Caki2 (cell line): Measurements from ENCODE around the gene FXYD2. TPM values are rescaled to one million over a fixed set of nuclear protein-coding genes. Genes with fewer than 3 reads are reported as not detected.
"Not testable (repeated sequence)": the region's sequence is repeated elsewhere in the genome, so short reads cannot be mapped to it uniquely, and the experiment has no call there.

Source experiments
- DNase-seq: peaks from one replicate; pipeline ENCODE4 v3.0.0-alpha.2; 2015; ENCODE audit warnings: low read depth
- in situ Hi-C: cut with HindIII; loops from 2 replicates; pipeline ENCODE4 v1.10.0; 2016; ENCODE audit warnings: low sequenced_read_pairs, low pct_unique_long_range_greater_than_20kb, mixed read lengths
- total RNA-seq: library from RNA; depleted of rRNA; stranded (reverse); fragments of >200 nt; shearing (Covaris generic); gene quantifications from 2 replicates; pipeline ENCODE4 v1.2.3, GENCODE V29; 2014; ENCODE audit warnings: low replicate concordance; rRNA removed

The FXYD2 gene
- 427 and 456 TPM in 2 replicates for total RNA-seq

DNA sequence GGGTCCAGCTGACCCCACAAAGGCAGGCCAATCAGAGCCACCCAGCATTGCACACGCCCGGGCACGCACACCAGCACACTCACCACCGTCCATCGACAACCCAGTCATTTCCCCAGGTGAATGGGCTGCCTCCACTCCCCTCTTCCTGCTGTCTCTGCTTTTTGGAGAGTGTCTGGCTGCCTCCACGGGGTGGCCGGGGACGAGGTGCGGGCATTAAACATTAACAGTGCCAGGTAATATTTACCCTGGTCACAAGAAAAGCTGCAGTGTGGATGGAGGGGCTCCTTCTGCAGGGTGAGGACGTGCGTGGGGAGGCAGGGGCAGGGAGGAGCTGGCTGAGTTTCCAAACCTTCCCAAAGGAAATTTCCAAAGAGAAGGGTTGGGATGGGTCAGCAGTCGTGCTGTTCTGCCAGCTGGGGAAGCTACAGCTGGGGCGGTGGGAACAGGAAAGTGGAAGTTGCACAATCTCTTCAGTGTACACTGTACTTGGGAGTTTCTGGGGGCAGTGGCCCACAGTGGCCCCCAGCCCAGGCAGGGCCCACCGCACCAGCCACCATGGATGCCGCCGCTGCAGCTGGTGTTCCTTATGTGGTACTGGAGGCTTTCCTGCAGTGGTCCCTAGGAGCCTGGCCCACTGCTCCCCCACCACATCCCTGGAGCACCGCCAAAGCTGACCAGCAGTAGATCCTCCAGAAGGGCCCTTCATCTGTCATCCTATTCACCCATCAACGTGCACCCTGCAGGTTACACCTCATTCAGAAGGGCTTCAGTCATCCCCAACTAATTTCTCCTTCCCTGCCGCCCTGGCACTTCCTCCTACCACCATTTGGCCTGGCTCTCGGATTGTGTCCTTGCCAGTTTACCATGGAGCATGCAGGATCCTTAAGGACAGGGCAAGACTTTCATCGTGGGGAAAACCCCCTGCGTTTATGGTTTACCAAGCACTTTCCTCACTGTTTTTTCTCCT, at the start of gene FXYD2:
Gene FXYD2 (minus strand): TSS at position 174 of the 967 bp plus-strand sequence. CDS start 66 bp downstream, at position 108.
- peak; percentile 74 for DNase-seq
- in situ Hi-C loops: no loop called here

DNA sequence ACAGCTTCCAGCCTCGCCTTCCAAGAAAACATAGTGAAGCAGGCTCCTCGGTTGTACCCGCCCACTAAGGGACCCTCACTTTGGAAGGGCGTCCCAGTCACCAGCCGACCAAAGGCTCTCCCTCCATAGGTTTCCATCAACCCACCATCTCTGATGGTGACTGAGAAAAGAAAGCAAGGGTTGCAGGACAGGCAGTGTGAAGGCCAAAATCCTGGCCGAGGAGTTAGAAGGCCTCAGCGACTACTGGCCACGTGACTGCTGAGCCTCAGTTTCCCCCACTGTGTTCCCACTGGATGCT, 49.2 kb upstream of the FXYD2 start:
- DNase-seq: no peak
- in situ Hi-C loops: no loop called here

DNA sequence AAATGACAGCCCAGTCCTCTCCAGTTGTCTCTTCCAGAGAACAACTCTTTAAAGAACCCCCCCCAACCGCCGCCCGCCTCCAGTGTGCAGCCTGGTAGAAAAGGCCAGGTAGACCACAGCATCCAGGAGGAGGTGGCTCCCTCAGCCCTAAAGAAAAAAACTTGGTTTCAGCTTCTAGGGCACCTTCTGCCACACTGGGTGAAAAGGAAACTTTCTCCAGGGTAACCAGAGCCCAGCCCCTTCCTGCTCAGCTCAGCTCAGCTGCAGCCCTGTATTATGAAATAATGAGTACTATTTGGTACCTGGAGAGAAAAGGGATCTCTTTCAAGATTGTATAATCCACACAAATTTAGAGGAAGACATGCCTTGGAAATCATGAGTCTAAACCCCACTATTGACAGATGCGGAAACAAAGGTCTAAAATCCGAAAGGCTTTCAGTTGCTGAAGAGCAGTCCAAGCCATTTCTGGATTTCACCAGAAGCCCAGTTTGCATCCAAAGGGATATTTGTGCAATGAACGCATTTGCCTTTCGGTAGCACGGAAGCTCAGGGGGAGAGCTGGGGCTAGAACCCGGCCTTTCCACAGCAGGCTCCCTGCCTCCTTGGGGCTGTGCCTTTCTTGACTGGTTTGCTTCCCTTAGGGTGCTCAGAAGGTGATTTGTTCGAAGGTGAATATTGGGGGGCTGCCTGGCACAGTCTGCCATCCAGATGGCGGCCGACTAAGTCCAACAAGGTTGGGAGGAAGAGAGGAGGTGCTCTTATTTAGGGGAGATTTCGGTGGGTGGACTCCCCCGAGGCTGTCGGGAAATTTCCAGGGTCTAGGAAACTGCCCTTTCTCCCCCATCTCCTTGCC, 48.7 kb upstream of the FXYD2 start:
- no peak for DNase-seq
- in situ Hi-C loops: no loop called here

DNA sequence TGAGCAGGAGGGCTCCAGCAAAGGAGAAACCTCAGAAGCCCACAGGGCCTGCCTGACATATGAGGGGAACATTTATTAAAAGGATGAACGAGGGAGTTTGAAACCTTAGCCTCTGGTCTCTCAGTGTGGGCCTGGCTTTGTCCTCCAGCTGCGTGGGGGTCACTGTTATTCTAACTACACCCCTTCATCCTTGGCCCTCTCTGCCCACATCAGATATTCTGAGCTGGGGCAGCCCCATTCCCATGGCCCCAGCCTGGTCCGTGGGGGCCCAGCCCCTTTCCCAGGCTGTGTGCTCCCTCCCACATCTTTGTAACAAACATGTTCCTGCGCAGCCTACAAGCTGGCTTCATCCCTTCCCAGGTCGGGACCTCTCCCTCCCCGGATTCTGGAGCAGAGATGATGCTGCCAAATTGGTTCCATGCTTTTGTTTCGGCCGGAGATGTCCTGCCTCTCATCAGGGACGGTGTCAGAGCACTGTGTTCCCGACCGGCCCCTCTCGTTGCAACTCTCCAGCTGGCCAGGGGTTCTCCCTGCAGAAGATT, 47.9 kb upstream of the FXYD2 start:
- no peak for DNase-seq

DNA sequence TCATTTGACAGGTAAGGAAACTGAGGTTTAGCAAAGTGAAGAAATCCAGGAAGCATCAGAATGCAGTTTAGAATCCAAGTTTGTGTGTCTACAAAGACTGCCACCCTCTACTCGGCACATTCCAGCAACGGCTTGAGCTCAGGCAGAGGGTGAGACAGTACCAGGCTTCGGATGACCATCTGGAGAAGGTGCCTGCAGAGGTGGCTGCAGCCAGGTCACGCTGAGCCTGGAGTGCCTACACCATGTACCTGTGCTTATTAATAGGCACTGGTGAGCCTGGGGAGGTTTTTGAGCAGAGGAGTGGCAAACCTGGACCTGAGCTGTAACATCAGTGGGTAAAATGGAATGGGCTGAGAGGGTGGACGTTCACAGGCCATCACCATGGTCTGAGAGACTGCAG, 47.2 kb upstream of the FXYD2 start:
- no peak for DNase-seq

More for the DNA sequence above, 47.9 kb upstream of the FXYD2 start:
- in situ Hi-C loops: no loop called here

DNA sequence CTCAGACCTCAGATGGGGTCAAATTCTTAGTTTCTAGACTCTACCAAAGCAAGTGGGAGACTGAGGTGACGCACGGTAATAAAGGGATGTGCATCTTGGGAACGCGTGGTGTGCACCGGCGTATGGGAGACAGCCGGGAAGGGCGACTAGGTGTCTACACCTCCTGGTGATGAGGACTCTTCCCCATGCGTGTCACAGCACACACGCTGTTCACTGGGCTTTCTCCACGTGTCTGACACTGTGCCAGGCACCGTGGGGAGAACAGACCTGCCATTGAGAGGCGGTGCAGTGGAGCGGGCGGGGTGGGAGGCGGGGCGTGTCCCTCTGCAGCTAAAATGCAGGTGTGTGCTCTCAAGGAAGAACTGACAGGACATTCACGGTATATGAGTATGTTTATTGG, 46.6 kb upstream of the FXYD2 start:
- DNase-seq: no peak
- in situ Hi-C loops: no loop called here

More for the DNA sequence above, 47.2 kb upstream of the FXYD2 start:
- in situ Hi-C loops: no loop called here

DNA sequence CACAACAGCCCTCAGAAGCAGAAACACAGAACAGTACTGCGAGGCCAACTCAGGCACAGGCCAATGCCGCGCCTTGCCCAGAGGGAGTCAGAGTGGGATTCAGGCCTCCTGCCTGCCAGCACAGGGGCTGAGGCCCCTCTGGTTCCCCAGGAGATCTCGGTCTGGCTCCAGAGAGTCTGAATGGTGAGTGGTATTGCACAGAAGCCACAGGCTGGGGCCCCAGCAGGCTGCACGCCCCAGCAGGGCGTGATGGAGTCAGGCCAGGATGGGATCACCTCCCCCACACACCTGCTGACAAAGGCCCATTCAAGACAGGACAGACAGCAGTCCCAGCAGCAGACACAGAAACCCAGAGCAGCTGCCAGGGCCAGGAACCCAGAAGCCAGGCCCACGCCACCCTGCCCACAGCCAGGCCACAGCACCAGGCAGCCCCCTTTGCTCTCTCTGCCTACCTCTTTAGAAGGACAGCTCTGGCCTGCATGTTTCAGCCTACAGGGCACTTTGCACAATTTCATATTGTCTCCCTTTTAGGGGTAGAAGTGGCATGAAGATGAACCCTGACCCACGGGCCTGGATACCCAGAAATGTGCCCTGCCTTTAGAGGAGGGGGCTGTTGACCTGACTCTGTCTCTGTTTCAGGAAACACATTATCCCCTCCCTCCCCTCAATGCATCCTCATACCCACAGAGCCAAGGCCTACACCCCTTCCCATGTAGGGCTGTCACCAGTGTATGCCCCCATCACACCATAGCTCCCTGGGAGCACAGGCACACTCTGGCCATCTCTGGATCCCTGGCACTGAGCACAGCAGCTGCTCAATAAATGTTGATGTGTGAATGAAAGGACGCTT, 45.8 kb upstream of the FXYD2 start:
- DNase-seq: no peak
- in situ Hi-C loops: no loop called here

DNA sequence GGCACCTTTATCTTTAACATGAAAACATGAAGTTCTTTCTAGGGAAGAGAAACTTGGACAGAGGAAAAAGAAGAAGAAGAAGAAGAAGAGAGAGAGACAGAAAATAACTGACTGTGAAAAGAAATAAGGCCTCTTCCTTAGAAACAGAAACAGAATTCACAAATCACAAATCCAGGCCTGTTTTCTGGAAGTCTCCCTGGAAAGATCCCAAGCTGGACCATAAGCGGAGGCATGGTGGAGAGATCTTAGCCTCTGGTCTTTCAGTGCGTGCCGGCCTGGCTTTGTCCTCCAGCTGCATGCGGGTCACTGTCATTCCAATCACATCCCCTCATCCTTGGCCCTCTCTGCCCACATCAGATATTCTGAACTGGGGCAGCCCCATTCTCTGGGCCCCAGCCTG, 45.1 kb upstream of the FXYD2 start:
- in situ Hi-C loops: no loop called here
- DNase-seq: no peak

DNA sequence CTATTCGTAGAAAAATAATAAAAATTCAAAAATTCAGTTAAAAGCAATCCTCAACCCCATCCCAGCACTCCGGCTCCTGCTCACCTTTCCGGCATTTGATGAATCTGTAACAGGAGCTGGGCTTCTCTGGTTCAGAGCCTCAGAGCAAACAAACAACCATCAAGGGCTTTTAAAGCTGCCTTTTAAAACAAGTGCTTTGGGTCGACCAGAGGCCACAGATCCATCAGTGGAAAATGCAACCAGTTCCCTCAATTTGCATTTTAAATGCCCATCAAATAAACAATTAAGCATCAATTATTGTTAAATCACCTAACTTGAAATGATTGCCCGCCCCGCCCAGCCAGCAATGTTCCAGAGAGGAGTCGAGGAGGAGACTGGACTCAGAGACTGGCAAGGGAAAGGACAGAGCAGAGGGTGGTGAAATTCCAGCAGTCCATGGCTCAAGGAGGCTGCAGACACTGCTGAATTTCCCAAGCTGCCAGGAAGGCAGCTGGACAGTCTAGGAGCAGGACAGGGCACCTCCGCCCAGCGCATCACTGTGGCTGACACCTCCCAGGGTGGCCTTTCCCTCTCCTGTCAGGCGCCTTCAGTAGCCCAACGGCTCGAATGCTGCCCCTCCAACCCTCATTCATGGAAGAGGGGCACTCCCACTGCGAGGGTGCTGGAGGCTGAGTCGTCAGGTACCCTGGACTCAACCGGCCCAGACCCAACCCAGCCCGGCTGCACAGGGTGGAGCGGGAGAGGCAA, 44.4 kb upstream of the FXYD2 start:
- DNase-seq: no peak
- in situ Hi-C loops: no loop called here

DNA sequence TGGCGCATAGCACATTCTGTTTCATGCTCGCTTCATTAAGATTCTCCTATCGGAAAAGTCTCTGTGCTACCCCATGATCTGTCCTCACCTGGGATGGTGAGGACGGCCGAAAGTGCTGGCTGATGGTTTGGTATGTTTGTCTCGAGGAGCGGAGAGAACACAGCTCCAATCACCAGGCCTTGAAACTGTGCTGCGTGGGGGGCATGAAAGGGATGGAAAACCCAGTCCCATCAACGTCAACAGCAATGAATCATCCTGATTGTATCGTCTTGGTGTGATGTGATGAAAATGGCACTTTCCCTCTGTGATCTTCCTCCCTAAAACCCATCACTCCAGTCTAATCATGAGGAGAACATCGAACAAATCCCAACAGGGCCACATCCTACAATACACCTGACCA, 43.5 kb upstream of the FXYD2 start:
- in situ Hi-C loops: no loop called here
- DNase-seq: no peak

DNA sequence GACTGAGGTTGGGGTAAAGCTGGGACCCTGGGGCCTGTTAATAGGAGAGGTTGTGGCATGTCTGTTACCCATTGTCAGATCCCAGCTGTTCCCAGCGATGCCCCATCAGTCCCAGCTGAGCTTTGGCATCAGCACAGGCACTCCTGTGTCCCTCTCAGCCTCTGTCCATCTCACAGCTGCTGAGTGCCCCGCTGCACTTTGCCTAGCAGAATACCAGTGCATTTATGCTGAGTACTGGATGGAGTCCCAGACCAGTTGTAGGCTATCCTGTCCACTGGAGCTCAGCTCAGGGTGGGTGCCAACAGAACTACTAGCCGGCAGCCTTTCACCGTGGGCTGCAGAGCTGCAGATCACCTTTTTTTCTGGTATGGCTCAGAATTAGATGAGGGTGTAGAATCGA, 42.0 kb upstream of the FXYD2 start:
- DNase-seq: no peak
- in situ Hi-C loops: no loop called here

DNA sequence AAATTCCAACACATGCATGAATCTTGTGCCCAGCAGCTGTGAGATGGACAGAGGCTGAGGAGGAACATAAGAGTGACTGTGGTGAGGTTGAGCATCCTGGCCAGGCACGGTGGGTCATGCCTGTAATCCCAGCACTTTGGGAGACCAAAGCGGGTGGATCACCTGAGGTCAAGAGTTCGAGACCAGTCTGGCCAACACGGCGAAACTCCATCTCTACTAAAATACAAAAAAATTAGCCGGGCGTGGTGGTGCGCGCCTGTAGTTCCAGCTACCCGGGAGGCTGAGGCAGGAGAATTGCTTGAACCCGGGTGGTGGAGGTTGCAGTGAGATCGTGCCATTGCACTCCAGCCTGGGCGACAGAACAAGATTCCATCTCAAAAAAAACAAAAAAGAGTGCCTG, 41.0 kb upstream of the FXYD2 start:
- DNase-seq, in situ Hi-C loops: not testable (repeated sequence)

DNA sequence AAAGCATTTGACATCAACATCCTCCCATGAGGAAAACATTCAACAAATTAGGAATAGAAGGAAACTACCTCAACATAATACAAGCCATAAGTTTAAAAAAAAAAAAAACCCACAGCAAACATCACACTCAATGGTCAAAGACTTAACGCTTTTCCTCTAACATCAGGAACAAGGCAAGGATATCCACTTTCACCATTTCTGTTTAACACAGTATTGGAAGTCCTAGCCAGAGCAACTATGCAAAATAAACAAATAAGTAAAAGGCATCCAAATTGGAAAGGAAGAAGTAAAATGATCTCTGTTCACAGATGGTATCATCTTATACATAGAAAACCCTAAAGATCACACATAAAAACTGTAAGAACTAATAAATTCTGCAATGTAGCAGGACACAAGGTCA, 38.8 kb upstream of the FXYD2 start:
- DNase-seq: no peak
- in situ Hi-C loops: no loop called here

DNA sequence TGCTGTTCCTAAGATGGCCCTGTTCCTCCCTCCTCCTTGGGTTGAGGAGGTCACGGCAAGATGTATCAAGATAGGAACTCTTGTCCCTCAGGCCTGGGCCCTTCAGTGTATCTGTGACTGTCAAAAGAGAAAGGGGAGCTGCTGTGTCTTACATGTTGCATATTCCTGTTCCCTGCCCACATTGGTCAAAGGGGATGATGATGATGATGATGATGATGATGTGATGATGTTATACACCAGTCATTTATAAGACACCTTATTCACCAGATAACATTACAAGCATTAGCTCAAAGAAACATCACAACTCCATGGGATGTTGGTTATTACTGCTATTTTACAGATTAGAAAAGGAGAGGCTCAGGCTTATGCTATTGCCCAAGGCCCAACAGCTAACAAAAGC, 38.2 kb upstream of the FXYD2 start:
- in situ Hi-C loops: no loop called here
- no peak for DNase-seq

DNA sequence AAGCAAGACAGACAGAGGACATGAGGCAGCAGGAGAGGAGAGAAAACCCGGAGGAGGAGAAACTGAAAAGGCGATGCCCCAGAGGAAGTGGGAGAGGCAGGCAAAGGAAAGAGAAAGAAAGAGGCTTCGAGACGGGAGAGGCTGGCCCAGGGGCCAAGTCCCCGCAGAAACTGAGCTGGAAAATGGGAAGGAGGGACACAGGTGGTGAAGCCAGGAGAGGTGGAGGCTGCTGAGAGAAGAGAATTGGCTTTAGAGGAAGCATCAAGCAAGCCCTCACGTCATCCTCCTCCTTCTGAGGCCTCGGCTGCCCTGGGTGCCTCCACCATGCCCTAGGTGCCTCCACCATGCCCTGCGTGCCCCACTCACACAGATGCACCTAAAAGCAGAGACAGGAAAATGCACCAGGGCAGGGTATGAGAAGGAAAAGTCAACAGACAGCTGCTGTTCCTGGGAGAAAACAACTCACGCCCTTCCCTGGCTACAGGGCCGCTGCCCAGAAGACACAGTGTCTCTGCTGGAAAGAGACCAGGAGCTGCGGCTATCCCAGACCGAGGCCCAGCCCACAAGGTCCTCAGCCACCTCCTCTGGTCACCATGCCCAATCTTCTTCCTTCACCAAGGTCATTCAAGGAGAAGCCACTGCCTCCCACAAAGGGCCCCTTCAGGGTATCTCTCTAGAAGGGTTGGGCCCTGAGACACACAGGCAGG, 37.6 kb upstream of the FXYD2 start:
- in situ Hi-C loops: no loop called here
- no peak for DNase-seq

DNA sequence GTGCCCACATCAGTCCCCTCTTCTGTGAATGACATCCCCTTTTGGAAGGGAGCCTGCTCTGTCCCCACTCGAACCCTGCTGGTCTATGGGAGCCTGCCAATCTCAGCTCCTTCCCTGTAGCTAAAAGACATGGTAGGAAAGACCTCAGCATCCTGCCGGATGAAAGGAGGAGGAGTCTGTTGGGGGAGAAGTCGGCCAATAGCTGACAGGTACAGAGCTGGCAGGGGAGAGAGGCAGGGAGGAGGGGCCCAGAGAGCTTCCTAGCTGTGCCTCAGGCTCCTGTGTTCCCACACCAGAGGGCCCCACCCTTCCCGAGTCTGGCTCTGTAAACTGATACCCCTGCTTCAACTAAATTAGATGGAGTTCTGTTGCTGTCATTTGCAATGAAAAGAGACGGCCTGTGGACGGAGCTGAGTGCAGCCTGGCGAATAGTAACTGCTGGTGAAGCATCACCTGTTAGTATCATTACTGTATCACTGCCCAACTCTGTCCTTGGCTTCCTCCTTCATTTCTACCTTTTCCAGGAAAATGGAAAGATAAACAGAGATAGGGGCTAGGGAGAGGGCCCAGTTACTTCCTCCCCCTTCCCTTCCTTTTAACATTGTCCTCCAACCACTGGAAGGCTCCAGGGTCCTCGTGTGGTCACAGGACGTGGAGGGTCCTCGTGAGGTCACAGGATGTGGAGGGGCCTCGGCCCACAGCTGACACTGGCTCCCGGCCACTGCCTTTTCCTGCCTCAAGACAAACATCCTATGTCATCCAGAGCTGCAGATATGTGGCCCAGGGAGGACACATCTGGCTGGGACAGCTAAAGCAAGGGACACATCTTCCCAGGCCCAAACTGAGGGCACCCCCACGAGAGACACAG, 36.8 kb upstream of the FXYD2 start:
- in situ Hi-C loops: no loop called here
- no peak for DNase-seq
